Upper lobe of left lung (tissue), 6 donors: Measurements from ENCODE around the gene GPR137C. TPM values are rescaled to one million over a fixed set of nuclear protein-coding genes. Genes with fewer than 3 reads are reported as not detected.

Source experiments
- ATAC-seq, 2 donors: fragments of 200-7000 bp; cut with Tn5 transposase; one replicate each; pipeline ENCODE4 v1.9.1; 2022; ENCODE audit warnings: mild to moderate bottlenecking in 2 of 2, moderate library complexity in 2 of 2; ENCODE audit not compliant: low FRiP score in 2 of 2
- DNase-seq, 2 donors: peaks; one replicate each; pipeline ENCODE4 v3.0.0-alpha.2; 2019 to 2020
- H3K27ac ChIP-seq, 4 donors: fragments of 200-600 bp; sonication (generic); one replicate each; pipeline ENCODE4 v1.5.1; 2016 to 2019
- H3K27me3 ChIP-seq, 4 donors: fragments of 200-600 bp; sonication (generic); one replicate each; pipeline ENCODE4 v1.5.1; 2017 to 2019
- H3K36me3 ChIP-seq, 4 donors: fragments of 200-600 bp; sonication (generic); one replicate each; pipeline ENCODE4 v1.5.1; 2016 to 2019
- H3K4me1 ChIP-seq, 4 donors: fragments of 200-600 bp; sonication (generic); one replicate each; pipeline ENCODE4 v1.5.1; 2018 to 2019
- H3K4me3 ChIP-seq, 4 donors: fragments of 200-600 bp; sonication (generic); one replicate each; pipeline ENCODE4 v1.5.1; 2017 to 2019; ENCODE audit warnings: mild to moderate bottlenecking in 2 of 4, moderate library complexity in 1 of 4
- H3K9me3 ChIP-seq, 4 donors: fragments of 200-600 bp; sonication (generic); one replicate each; pipeline ENCODE4 v1.5.1; 2018 to 2019
- CTCF ChIP-seq, 6 experiments: fragments of 450-650 bp in 4 of 6; fragments of 200-600 bp in 2 of 6; sonication (generic) in 2 of 6; IDR thresholded peaks; one replicate each; pipeline ENCODE4 v1.5.1; 2016 to 2019; ENCODE audit warnings: antibody characterized with exemption in 6 of 6
- EP300 ChIP-seq, 4 donors: sonication (generic); formaldehyde crosslinking; IDR thresholded peaks; one replicate each; pipeline ENCODE4 v1.5.1; 2017; ENCODE audit warnings: antibody characterized with exemption in 4 of 4, control low read depth in 2 of 4
- POLR2A ChIP-seq, 4 donors: fragments of 450-650 bp; IDR thresholded peaks; one replicate each; pipeline ENCODE4 v1.5.1; 2016 to 2017; ENCODE audit warnings: antibody characterized with exemption in 4 of 4, mild to moderate bottlenecking in 2 of 4
- POLR2AphosphoS5 ChIP-seq, 2 donors: sonication (generic); formaldehyde crosslinking; IDR thresholded peaks; one replicate each; pipeline ENCODE4 v1.5.1; 2017; ENCODE audit warnings: antibody characterized with exemption in 2 of 2
- WGBS, 2 donors: methylation state at CpG; one replicate each; pipeline ENCODE4 v1.1.5; 2017 to 2018; 5-methylcytosine and 5-hydroxymethylcytosine counted together
- total RNA-seq, 6 donors: library from RNA; depleted of rRNA in 4 of 6; stranded (reverse); fragments of >200 nt in 4 of 6; gene quantifications; one replicate each; pipeline versions ENCODE4 v1.1.0 to v1.2.1, GENCODE V29; 2016 to 2021
- donor health status: DM: no; HTN: no; CAD: no; lungs with moderate emphysema.
- donor health status: DM: no; HTN: yes; CAD: no; lungs with severe emphysema.

The GPR137C gene
- total RNA-seq, 6 donors from 2014 or later = 0.43 to 1.0 (median 0.63) TPM; not detected in 2

DNA sequence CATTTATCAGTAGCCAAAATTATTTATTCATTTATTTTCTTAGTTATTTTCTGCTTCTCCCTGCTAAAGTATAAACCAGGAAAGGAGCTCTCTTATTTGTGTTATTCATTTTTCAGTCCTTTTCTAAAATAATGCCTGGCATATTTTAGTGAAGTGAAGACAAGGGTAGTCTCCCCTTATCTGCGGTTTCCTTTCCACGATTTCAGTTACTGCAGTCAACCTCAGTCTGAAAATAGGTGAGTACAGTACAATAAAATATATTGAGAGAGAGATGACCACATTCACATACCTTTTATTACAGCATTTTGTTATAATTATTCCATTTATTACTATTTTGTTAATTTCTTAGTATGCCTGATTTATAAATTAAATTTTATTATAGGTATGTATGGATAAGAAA is 57.6 kb downstream of the GPR137C start:
- no peak overlapping the region for H3K4me3 ChIP-seq
- H3K36me3 ChIP-seq = no peaks in the 10 kb centered on the region
- H3K27me3 ChIP-seq = no peaks in the 10 kb centered on the region
- H3K9me3 ChIP-seq = no peaks in the 10 kb centered on the region
- no peak overlapping the region for H3K27ac ChIP-seq
- DNase-seq (no peak), ATAC-seq (no peak)
- 94 to 97% methylated on average over 2 of the region's 2 CpGs for WGBS, 2 donors
- TF ChIP-seq CTCF (IDR thresholded peaks at IDR 0.05) (no peak), EP300 (IDR thresholded peaks at IDR 0.05) (no peak), POLR2A (IDR thresholded peaks at IDR 0.05) (no peak), POLR2AphosphoS5 (IDR thresholded peaks at IDR 0.05) (no peak)
- no peaks in the 10 kb centered on the region for H3K4me1 ChIP-seq

GRCh38 chr14:52618602-52619001 is 66.0 kb downstream of the GPR137C start:
- H3K4me1 ChIP-seq = no peaks in the 10 kb centered on the region
- ATAC-seq = no peak
- no peak overlapping the region for H3K4me3 ChIP-seq
- DNase-seq = no peak
- no peaks in the 10 kb centered on the region for H3K27me3 ChIP-seq
- no peaks in the 10 kb centered on the region for H3K36me3 ChIP-seq
- WGBS, 2 donors = 95 to 96% methylated on average over 3 of the region's 3 CpGs
- TF ChIP-seq EP300 (IDR thresholded peaks at IDR 0.05) = no peak
- no peak for TF ChIP-seq CTCF (IDR thresholded peaks at IDR 0.05)
- no peak for TF ChIP-seq POLR2A (IDR thresholded peaks at IDR 0.05)
- no peak for TF ChIP-seq POLR2AphosphoS5 (IDR thresholded peaks at IDR 0.05)
- no peaks in the 10 kb centered on the region for H3K9me3 ChIP-seq
- H3K27ac ChIP-seq = no peak overlapping the region

DNA sequence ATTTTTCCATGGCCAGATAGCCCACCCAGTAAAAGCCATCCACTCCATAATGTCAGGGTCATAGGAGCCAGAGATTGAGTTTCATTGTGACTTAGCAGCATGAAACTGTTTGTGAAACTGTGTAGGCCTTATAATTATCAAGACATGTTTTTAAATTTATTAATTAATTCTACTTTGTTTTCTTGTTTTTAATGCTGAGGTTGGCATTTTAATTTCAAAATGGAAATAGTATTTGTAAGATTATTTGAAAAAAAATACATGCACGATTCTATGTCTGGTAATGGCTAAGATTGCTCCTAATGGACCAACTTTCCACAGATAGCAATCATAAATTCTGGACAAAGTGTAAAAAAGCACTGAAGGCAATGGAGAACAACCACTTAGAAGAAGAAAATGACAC is 67.1 kb downstream of the GPR137C start:
- no peaks in the 10 kb centered on the region for H3K4me1 ChIP-seq
- H3K27ac ChIP-seq = no peak overlapping the region
- ATAC-seq (no peak), DNase-seq (no peak)
- H3K36me3 ChIP-seq = no peaks in the 10 kb centered on the region
- H3K4me3 ChIP-seq = no peak overlapping the region
- no peaks in the 10 kb centered on the region for H3K27me3 ChIP-seq
- no peaks in the 10 kb centered on the region for H3K9me3 ChIP-seq
- WGBS, 2 donors = 95 to 98% methylated on average over 1 of the region's 1 CpG
- TF ChIP-seq POLR2AphosphoS5 (IDR thresholded peaks at IDR 0.05) (no peak), EP300 (IDR thresholded peaks at IDR 0.05) (no peak)

DNA sequence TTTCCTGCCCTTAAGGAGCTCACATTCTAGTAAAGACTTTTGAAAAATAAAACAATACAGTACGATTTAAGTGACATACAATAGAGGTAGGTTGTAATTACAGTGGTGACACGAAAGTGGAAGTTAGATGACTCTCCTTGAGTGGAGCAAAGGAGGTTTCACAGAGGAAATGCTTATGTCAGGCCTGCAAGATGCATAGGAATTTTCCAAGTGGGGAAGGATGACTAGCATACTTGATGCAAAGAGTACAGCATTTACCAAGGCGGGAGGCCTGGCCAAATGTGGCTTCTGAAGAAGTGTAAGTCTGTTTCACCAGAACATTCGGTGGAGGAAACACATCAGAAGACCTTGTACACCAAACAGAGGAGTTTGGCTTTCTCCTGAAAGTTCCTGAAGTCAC is 87.5 kb downstream of the GPR137C start:
- Histone ChIP-seq H3K4me3 (no peak overlapping the region), H3K27ac (no peak overlapping the region), H3K36me3 (peaks cover 4 to 52% (median 9%) of the 10 kb centered on the region in 4 donors), H3K9me3 (no peaks in the 10 kb centered on the region), H3K4me1 (no peaks in the 10 kb centered on the region), H3K27me3 (no peaks in the 10 kb centered on the region)
- ATAC-seq (no peak), DNase-seq (no peak)
- TF ChIP-seq CTCF (IDR thresholded peaks at IDR 0.05) (no peak), POLR2A (IDR thresholded peaks at IDR 0.05) (no peak)
- 95% methylated on average over 4 of the region's 4 CpGs for WGBS, 2 donors

DNA sequence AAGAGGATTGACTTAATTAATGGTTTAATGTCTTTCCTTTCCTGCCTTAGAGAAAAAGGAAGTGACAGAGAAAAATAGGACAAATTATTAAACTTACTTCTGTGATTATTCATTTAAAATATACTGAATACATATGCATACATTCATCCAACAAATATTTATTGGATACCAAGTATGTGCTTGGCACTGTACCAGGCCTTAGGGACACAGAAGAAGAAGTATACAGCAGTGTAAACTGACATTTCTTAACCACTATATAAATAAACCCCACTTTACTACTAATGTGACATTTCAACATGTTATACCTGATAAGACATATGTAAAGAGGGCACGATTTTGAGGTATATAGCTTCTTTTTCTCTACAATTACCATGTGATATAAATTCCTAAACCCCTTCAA is 89.1 kb downstream of the GPR137C start:
- Histone ChIP-seq H3K4me3 (no peak overlapping the region), H3K27me3 (no peaks in the 10 kb centered on the region), H3K4me1 (no peaks in the 10 kb centered on the region), H3K9me3 (no peaks in the 10 kb centered on the region), H3K36me3 (peaks cover 15 to 65% (median 20%) of the 10 kb centered on the region in 4 donors), H3K27ac (no peak overlapping the region)
- 95 to 97% methylated on average over 1 of the region's 1 CpG for WGBS, 2 donors
- no peak for TF ChIP-seq POLR2AphosphoS5 (IDR thresholded peaks at IDR 0.05)
- TF ChIP-seq EP300 (IDR thresholded peaks at IDR 0.05) = no peak
- no peak for TF ChIP-seq POLR2A (IDR thresholded peaks at IDR 0.05)
- TF ChIP-seq CTCF (IDR thresholded peaks at IDR 0.05) = no peak
- DNase-seq (no peak), ATAC-seq (no peak)
